ENCODE data around the gene TUBA4A. TPM values are rescaled to one million over a fixed set of nuclear protein-coding genes. Genes with fewer than 3 reads are reported as not detected.
"Not testable (repeated sequence)": the region's sequence is repeated elsewhere in the genome, so short reads cannot be mapped to it uniquely, and the experiment has no call there.

The TUBA4A gene
- polyA plus RNA-seq, 5 donors = 24.7 to 51.2 (median 38.0) TPM

- DNase-seq = no peak
These were observed 37.7 kb downstream of the TUBA4A start for GRCh38 chr2:219215871-219216534.

- DNase-seq = no peak
These were observed 38.9 kb downstream of the TUBA4A start for GRCh38 chr2:219214786-219215185.

GRCh38 chr2:219214141-219214540 lies 39.6 kb downstream of the TUBA4A start:
- DNase-seq = no peak

- no peak for DNase-seq
These were observed 40.1 kb downstream of the TUBA4A start for GRCh38 chr2:219213486-219214071.

- DNase-seq = no peak
These were observed 40.7 kb downstream of the TUBA4A start for GRCh38 chr2:219213026-219213415.

- DNase-seq = no peak
These were observed 42.8 kb downstream of the TUBA4A start for GRCh38 chr2:219210886-219211362.

- DNase-seq = no peak
These were observed 43.4 kb downstream of the TUBA4A start for GRCh38 chr2:219210196-219210885.

GRCh38 chr2:219209236-219210195 lies 44.2 kb downstream of the TUBA4A start:
- DNase-seq = no peak

- DNase-seq = no peak
These were observed 45.6 kb downstream of the TUBA4A start for GRCh38 chr2:219207884-219208740.

- DNase-seq = no peak
These were observed 46.4 kb downstream of the TUBA4A start for GRCh38 chr2:219207134-219207883.

- peak; percentile 97 for DNase-seq
These were observed 47.2 kb downstream of the TUBA4A start, which contains the start of gene ZFAND2B for GRCh38 chr2:219206328-219207133. Gene ZFAND2B, plus strand, starts transcription at chr2:219206782. Its CDS starts 206 bp downstream, at chr2:219206988.

- DNase-seq = no peak
These were observed 47.8 kb downstream of the TUBA4A start for GRCh38 chr2:219205981-219206327.

- DNase-seq = no peak
These were observed 48.6 kb downstream of the TUBA4A start for GRCh38 chr2:219205165-219205538.

GRCh38 chr2:219204425-219205164 lies 49.1 kb downstream of the TUBA4A start:
- no peak for DNase-seq

GRCh38 chr2:219201331-219201730 lies 52.4 kb downstream of the TUBA4A start:
- not testable (repeated sequence) for DNase-seq

- DNase-seq = not testable (repeated sequence)
These were observed 53.0 kb downstream of the TUBA4A start for GRCh38 chr2:219200502-219201326.

All from right lung (tissue), 5 donors.